Left lobe of liver (tissue), 2 donors: Measurements from ENCODE around the gene CHST8. TPM values are rescaled to one million over a fixed set of nuclear protein-coding genes. Genes with fewer than 3 reads are reported as not detected.

ENCODE experiments used
- ATAC-seq: fragments of 200-7000 bp; cut with Tn5 transposase; one replicate; pipeline ENCODE4 v1.9.1; 2020; ENCODE audit warnings: mild to moderate bottlenecking, moderate library complexity
- DNase-seq: peaks from one replicate; pipeline ENCODE4 v3.0.0-alpha.2; 2020; ENCODE audit warnings: low spot score
- total RNA-seq: library from RNA; stranded (reverse); gene quantifications from one replicate; pipeline ENCODE4 v1.2.1, GENCODE V29; 2021
- donor health status: DM: no; HTN: no; CAD: no; lungs with moderate emphysema.
- donor health status: DM: no; HTN: yes; CAD: no.

Gene CHST8
- total RNA-seq, 1 donor from 2014 or later = 0.28 TPM

GRCh38 chr19:33730858-33731607, 109.3 kb downstream of the CHST8 start:
- DNase-seq (no peak), ATAC-seq (no peak)

GRCh38 chr19:33731881-33732280, 110.1 kb downstream of the CHST8 start:
- DNase-seq (no peak), ATAC-seq (no peak)

- DNase-seq (peak; percentile 52), ATAC-seq (peak; percentile 71)
These were observed 113.2 kb downstream of the CHST8 start for GRCh38 chr19:33734913-33735312.

- no peak for DNase-seq
- no peak for ATAC-seq
These were observed 114.4 kb downstream of the CHST8 start for GRCh38 chr19:33736158-33736557.

GRCh38 chr19:33736787-33737186, 115.0 kb downstream of the CHST8 start:
- ATAC-seq = no peak
- no peak for DNase-seq

- DNase-seq (no peak), ATAC-seq (no peak)
These were observed 116.1 kb downstream of the CHST8 start for GRCh38 chr19:33737681-33738371.

- no peak for DNase-seq
- ATAC-seq = peak; percentile 73
These were observed 119.2 kb downstream of the CHST8 start for GRCh38 chr19:33740811-33741396.

GRCh38 chr19:33745297-33745696, 123.5 kb downstream of the CHST8 start:
- ATAC-seq = no peak
- no peak for DNase-seq

GRCh38 chr19:33746159-33746558, 124.4 kb downstream of the CHST8 start:
- no peak for ATAC-seq

GRCh38 chr19:33747273-33747672, 125.5 kb downstream of the CHST8 start:
- ATAC-seq (no peak), DNase-seq (no peak)

More at GRCh38 chr19:33746159-33746558, 124.4 kb downstream of the CHST8 start:
- DNase-seq = no peak

GRCh38 chr19:33748231-33748630, 126.5 kb downstream of the CHST8 start:
- no peak for ATAC-seq

GRCh38 chr19:33749016-33749415, 127.3 kb downstream of the CHST8 start:
- ATAC-seq (no peak), DNase-seq (no peak)

More at GRCh38 chr19:33748231-33748630, 126.5 kb downstream of the CHST8 start:
- DNase-seq = no peak

- no peak for ATAC-seq
- no peak for DNase-seq
These were observed 127.9 kb downstream of the CHST8 start for GRCh38 chr19:33749619-33750175.

GRCh38 chr19:33750587-33751435, 129.1 kb downstream of the CHST8 start:
- no peak for DNase-seq
- ATAC-seq = no peak

- no peak for DNase-seq
- no peak for ATAC-seq
These were observed 129.7 kb downstream of the CHST8 start for GRCh38 chr19:33751436-33751770.

- DNase-seq = no peak
- no peak for ATAC-seq
These were observed 130.5 kb downstream of the CHST8 start for GRCh38 chr19:33752018-33752800.

- DNase-seq = no peak
- ATAC-seq = no peak
These were observed 131.2 kb downstream of the CHST8 start for GRCh38 chr19:33752945-33753344.

GRCh38 chr19:33754361-33754760, 132.6 kb downstream of the CHST8 start:
- no peak for DNase-seq
- no peak for ATAC-seq

- ATAC-seq (no peak), DNase-seq (no peak)
These were observed 133.6 kb downstream of the CHST8 start for GRCh38 chr19:33755099-33756035.
